Bone marrow (tissue), 2 donors: Measurements from ENCODE around the gene FCGR2B.
"Not testable (repeated sequence)": the region's sequence is repeated elsewhere in the genome, so short reads cannot be mapped to it uniquely, and the experiment has no call there.

Source experiments
- DNase-seq, 2 donors: peaks; one replicate each; lab custom pipeline; 2025; lab: John Stamatoyannopoulos, UW

The FCGR2B gene

DNA sequence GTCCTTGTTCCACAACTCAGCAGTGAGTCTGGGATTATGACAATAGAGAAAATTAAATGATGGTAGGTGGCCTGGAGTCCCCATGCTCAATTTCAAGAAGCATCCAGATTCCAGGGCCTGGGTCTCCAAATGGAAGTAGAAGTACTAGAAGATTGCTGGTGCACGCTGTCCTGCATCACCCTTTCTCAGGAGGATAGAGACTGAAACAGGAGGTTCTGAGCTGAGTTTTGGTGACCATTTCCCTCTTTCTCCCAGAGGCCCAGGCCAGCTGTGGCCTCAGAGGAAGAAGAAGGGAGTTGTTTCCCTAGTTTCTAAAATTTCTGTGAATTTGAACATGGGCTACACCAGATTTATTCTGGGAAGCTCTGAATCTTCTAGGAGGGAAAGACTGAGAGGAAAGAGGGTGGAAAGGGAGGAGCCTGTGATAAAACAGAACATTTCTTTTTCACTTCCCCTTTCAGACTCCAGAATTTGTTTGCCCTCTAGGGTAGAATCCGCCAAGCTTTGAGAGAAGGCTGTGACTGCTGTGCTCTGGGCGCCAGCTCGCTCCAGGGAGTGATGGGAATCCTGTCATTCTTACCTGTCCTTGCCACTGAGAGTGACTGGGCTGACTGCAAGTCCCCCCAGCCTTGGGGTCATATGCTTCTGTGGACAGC is at the start of gene FCGR2B:
TSS of gene FCGR2B (plus strand) at position 460 of the 656 bp plus-strand sequence. CDS start at position 559, 99 bp downstream.
- DNase-seq: not testable (repeated sequence)

- not testable (repeated sequence) for DNase-seq
Measured at GRCh38 chr1:161616417-161616816, 46.5 kb upstream of the FCGR2B start.

- not testable (repeated sequence) for DNase-seq
Measured at GRCh38 chr1:161618517-161618916, 44.4 kb upstream of the FCGR2B start.

DNA sequence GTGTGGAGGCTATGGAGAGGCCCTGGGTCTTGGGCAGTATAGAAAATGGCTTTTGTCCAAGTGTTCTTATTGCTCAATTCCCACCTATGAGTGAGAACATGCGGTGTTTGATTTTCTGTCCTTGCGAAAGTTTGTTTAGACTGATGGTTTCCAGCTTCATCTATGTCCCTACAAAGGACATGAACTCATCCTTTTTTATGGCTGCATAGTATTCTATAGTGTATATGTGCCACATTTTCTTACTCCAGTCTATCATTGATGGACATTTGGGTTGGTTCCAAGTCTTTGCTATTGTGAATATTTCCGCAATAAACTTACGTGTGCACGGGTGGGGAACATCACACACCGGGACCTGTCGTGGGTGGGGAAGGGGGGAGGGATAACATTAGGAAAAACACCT is 42.5 kb upstream of the FCGR2B start:
- DNase-seq: not testable (repeated sequence)

- DNase-seq: peak in 1 of 2 donors; percentile 56
Measured at GRCh38 chr1:161621181-161622000, 41.6 kb upstream of the FCGR2B start.

GRCh38 chr1:161622054-161622453 is 40.9 kb upstream of the FCGR2B start:
- not testable (repeated sequence) for DNase-seq

- not testable (repeated sequence) for DNase-seq
Measured at GRCh38 chr1:161623401-161624051, 39.4 kb upstream of the FCGR2B start.

- not testable (repeated sequence) for DNase-seq
Measured at GRCh38 chr1:161624605-161625004, 38.3 kb upstream of the FCGR2B start.

DNA sequence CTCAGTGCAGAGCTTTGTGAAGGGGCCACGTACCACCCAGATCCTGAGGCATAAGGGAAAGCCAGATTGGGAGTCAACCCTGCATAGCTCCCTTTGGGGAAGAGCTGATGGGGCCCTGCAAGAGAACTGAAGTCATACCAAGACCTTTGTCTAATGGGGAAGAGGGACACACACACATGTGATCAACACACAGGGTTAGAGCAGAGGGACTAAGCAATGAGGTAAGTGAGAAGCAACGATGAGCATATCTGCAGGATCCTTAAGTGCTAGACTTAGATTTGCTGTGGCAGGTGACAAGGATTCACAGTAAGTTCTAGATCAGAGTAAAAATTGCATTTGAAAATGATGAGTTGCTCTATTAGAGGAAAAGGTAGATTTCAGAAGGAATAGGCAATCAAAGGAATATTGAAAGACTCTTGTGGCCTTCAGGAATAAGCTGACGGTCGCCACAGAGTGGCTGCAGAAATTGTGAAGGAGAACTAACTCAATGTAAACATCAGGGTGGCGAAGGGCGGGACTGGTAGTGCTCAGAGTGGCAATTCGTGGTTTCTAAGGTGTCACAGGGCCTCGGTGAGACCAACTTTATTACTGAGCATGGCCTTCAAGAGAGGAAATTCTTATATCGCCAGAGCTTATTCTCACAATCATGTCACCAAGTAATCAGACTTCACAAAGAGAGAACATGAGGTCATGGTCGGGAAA is 36.3 kb upstream of the FCGR2B start:
- DNase-seq: not testable (repeated sequence)

DNA sequence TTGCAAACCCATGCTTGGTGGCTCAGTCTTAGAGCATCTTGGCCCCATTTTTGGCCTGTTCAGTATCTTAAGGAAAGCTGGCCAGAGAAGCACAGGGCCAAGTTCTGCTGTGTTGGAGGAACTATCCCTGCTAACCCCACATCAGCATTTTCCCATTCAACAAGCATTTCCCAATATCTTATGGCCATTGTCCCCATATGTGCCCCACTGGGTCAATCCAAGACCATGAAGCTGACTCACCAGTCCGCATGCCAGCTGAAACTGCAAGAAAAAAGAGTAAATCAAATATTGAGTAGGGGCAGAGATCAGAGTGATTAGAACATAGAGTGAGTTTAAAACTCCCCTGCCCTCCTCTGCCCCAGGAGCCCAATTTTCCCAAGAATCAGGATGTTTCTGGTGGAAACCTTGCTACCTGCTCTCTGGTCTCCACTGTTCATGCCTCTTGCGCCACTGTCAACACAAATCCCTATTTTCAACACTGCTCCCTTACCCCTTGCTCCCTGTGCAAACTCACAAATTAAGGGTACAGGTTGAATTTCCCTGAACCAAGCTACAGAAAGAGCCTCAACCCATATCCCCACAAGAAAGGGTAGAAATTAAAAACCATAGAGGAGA is 32.7 kb upstream of the FCGR2B start:
- DNase-seq: not testable (repeated sequence)

- DNase-seq: no peak
Measured at GRCh38 chr1:161631076-161631475, 31.9 kb upstream of the FCGR2B start, which contains the start of gene FCGR3B. Gene FCGR3B, minus strand, starts transcription at chr1:161631176. Its CDS starts 82 bp downstream, at chr1:161631094.

GRCh38 chr1:161634993-161635392 is 27.9 kb upstream of the FCGR2B start:
- not testable (repeated sequence) for DNase-seq

DNA sequence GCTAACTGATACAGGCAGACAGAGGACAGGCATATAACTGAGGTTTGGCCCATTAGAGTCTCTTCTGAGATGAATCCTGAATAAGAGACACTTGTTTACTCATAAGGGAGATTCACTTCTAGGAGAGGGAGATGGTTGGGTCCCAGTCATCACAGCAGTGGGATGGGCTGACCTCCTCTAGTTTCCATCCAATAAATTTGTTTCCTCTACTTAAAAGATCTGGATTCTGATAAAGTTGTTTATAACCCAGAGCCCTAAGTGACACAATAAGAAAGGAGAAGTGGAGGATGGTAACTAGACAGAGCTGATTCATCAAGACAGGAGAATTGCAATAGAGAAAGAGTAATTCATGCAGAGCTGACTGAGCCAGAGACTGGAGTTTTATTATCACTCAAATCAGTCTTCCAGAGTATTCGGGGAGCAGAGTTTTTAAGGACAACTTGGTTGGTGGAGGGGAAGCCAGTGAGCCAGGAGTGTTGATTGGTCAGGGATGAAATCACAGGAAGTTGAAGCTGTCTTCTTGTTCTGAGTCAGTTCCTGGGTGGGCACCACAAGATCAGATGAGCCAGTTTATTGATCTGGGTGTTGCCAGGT is 26.7 kb upstream of the FCGR2B start:
- not testable (repeated sequence) for DNase-seq

- DNase-seq: not testable (repeated sequence)
Measured at GRCh38 chr1:161636976-161637375, 26.0 kb upstream of the FCGR2B start.

DNA sequence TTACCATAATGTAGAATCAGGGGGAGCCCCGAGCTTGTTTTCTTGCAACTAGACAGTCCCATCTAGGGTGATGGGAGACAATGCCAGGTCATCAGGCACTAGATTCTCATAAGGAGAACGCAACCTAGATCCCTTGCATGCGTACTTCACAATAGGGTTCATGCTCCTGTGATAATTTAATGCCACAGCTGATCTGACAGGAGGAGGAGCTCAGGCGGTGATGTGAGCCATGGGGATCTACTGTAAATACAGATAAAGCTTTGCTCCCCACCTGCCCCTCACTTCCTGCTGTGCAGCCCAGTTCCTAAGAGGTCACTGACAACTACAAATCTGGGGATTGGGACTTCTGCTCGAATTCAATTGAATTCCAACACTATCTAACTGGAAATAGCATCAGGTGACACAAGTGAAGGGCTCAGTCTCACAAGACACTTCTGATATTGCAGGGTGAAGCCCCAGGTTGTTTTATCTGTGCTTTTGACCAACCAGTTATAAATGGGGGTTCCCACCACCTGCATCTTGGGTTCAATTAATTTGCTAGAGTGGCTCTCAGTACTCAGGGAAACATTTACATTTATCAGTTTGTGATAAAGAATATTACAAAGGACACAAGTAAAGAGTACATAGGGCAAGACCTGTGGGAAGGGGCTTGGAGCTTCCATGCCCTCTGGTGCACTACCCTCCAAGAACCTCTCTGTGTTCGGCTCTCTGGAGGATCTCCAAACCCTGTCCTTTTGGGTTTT is 24.5 kb upstream of the FCGR2B start:
- DNase-seq: not testable (repeated sequence)

DNA sequence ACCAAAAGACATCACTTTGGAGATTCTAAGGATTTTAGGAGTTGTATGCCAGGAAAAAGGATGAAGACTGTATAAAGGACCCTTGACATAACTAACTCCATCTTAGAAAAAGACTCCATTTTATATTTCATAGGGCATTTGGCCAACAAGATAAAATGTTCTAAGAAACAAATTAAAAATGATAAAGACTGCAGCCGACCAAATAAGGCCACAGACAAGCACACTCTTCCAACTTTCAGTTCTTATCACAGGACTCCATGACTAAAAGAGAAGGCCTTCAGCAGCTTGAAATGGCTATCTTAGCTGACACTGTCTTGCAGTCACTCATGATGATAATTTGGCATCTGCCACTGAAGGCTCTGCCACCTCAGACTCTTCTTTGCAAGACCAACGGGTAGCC is 23.7 kb upstream of the FCGR2B start:
- not testable (repeated sequence) for DNase-seq

DNA sequence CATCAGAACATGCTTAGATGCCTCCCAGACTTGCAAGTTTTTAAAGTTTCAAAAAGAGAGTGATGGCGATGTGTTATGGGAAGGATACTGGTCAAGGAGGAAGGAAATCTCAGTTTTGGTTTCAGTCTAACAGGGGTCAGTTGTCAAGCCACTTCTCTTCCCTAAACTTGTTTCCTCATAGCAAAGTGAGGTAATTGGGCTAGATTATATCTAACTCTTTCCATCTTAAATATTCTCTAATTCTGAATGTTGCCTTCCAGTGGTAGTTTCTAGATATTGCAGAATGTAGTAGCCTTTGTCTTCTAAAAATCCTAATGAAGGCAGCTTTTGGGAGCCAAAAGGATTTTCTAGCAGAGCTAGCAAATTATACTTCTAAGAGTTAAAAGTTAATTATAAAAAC is 20.2 kb upstream of the FCGR2B start:
- not testable (repeated sequence) for DNase-seq

DNA sequence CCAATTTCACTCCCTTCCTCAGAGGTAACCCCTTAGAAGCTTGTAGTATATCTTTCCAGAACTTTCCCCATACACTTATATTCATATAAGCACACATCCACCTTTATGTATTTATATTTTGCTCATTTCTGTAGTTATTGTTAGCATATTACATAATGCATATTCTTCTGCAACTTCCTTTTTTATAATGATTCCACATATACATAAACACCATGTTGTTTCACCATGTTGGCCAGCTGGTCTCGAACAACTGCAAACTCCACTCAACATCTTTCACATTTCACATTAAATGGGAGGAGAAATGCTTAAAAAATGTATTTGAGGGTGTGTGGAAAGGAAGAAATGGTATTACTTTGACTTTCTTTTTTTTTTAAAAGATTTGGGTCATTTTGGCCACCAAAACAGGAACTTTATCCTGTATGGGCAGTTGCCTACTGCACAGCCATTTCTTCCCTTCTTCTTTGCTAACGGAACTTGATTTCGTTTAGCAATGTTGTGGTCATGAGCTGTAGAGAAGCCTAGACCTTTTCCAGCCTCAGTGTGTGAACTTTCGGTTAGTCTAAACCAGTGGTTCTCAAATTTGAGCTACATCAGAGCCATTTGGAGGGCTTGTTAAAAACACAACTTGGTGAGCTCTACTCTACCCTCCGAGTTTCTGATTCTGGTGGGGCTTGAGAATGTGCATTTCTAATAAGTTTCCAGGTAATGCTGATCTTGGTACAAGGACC is 19.3 kb upstream of the FCGR2B start:
- DNase-seq: not testable (repeated sequence)

DNA sequence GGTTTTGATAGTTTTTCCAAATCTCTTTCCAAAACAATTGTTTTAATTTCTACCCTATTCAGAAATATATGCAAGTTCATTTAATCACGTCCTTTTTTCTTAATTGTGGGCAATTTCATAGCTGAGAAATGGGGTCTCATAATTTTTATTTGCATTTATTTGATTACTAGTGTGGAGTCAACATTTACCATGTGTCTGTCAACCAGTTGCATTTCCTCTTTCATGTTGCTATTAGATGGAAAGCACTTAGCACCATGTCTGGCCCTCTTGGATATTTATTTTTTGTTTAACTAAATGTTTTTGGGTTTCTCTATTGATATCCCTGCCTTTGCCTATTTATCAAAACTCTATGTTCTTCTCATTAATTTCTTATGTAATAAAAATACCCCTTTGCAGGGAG is 18.1 kb upstream of the FCGR2B start:
- DNase-seq: not testable (repeated sequence)
